OCI-LY1 (cell line): ENCODE results near the gene VSIG8.

Experiments
- CTCF ChIP-seq: fragments of 200-600 bp; sonication (generic), shearing (Covaris generic); IDR thresholded peaks from 2 replicates; pipeline ENCODE4 v1.5.1; 2017; ENCODE audit warnings: mild to moderate bottlenecking, antibody characterized with exemption, low read length, moderate library complexity, mixed read lengths
- EZH2 ChIP-seq: fragments of 200-600 bp; sonication (generic), shearing (Covaris generic); IDR thresholded peaks from 2 replicates; pipeline ENCODE4 v1.8.0; 2017; ENCODE audit warnings: borderline replicate concordance, mixed run types, mild to moderate bottlenecking, antibody characterized with exemption, low read length, moderate library complexity, mixed read lengths

- TF ChIP-seq EZH2 = no peak
- TF ChIP-seq CTCF = no peak
Observed at GRCh38 chr1:159866905-159867663, 4.6 kb upstream of the VSIG8 start.
